NCI-H2196 (cell line): ENCODE results near the gene AKT3.

Source experiments
- DNase-seq: peaks from one replicate; lab custom pipeline; 2025; ENCODE audit not compliant: unreplicated experiment; lab: John Stamatoyannopoulos, UW

Gene AKT3

DNA sequence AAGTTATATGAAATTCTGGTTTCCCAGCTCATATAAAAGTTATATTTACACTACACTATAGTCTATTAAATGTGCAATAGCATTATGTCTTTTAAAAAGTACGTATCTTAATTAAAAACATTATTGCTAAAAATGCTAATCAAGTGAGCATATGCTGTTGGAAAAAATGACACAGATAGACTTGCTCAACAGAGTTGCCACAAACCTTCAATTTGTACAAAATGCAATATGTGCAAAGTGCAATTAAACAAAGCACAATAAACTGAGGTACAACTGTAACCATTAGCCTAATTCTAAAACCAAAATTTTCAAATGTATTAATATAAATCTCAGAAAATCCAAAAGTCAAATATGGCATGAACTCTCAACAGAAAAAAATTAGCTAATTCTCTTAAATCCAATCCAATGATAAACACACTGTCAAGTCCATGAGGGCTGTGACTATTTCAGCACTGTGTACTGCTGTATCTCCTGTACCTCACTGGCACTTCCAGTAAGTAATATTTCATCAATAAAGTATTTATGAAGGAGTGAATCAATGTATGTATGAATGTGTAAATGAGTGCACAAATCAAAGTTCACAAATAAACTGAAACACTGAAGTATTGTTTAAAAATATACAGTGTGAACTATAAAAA is 116.3 kb downstream of the AKT3 start:
- no peak for DNase-seq

DNA sequence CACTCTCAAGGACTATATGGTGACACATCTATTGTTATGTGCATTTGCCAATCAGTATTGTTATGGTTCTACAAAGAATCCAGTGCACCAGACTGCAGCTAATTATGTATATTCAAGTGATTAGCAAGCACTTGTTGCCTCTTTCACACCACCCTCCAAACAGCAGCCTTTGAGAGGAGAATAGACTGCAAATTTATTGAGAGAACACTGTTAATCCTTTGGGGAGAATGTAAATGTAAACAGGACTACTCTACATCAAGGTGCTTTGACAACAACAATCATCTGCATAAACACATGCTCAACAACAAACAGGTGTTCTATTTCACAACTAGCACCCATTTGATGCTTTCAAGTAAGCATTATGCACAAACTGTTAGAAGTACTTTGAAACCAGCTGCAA is 117.4 kb downstream of the AKT3 start:
- no peak for DNase-seq

- DNase-seq = no peak
Observed at GRCh38 chr1:243731974-243732625, 117.9 kb downstream of the AKT3 start.

GRCh38 chr1:243731301-243731891 is 118.6 kb downstream of the AKT3 start:
- peak; percentile 8 for DNase-seq

DNA sequence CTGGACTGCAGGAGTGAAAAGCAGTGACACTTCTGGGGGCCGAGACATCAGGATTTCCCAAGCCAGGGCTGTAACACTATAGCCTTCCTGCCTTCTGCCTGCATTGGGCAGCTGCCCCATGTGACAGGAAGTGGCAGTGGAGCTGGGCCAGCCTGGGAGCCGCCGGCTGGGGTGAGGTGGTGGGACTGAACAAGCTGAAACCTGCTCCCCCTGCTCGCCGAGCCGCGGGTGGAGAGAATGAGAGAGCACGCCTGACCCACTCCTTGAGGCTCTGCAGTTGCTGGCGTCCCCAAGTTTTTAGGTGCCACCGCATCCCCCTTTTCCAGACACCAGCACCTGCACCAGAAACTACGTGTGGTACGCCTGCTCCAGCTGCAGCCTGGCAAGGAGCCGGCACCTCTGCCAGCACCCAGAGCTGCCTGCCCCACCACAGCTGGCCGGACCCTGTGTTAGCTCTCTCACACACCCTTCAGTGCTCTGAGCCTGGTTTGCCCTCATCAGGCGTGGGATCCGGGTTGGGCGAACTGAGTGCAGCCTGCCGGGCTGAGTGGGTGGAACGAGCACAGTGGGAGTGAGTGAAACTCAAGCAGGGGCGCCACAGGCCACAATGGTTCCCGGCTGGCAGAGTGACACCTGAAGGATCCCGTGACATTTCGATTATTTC is 119.4 kb downstream of the AKT3 start:
- DNase-seq = no peak

DNA sequence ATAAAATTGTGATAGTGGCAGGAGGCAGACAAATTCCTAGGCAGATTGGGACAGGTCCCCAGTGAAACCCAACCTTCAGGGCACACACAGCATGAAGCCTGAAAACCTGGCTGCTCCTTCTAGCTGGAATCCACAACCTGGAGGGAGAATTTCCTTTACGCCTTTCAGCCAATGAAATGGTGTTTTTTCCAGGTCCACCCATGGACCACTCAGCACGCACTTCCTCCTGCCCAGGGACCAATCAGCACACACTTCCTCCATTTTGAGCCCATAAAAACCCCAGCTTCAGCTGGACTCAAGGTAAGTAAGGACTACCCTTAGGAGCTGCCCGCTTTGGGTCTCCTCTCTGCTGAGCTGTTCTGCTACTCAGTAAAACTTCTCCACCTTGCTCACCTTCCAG is 120.1 kb downstream of the AKT3 start:
- DNase-seq = no peak

- DNase-seq = no peak
Observed at GRCh38 chr1:243727503-243728203, 122.4 kb downstream of the AKT3 start.

DNA sequence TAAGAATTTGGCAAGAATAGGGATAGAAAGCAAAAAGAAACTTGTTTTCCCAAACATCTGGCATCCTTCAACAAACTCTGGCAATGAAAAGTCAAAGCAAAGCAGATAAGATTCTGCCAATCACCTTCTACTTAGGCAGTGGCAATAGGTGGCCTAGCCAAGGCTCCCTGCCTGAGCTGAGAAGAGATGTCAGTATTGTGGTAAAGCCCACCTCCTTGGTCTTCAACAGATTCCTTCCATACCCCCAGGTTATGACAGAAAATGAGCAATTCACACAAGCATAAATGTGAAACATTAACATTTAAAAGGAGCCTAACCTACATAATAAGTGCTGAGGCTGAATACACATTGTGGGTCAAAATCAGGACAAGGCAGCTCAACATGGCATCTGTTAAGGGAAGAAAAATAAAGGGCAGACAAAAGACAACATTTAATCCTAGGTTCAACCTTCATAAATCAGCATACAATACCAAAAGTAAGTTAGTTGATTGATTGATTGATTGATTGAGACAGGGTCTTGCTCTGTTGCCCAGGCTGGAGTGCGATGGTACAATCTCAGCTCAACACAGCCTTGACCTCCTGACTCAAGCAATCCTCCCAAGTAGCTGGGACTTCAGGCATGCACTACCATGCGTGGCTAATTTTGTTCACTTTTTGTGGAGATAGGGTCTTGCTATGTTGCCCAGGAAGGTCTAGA is 123.1 kb downstream of the AKT3 start:
- no peak for DNase-seq

- no peak for DNase-seq
Observed at GRCh38 chr1:243725846-243726245, 124.2 kb downstream of the AKT3 start.

GRCh38 chr1:243725075-243725474 is 125.0 kb downstream of the AKT3 start:
- DNase-seq = no peak

DNA sequence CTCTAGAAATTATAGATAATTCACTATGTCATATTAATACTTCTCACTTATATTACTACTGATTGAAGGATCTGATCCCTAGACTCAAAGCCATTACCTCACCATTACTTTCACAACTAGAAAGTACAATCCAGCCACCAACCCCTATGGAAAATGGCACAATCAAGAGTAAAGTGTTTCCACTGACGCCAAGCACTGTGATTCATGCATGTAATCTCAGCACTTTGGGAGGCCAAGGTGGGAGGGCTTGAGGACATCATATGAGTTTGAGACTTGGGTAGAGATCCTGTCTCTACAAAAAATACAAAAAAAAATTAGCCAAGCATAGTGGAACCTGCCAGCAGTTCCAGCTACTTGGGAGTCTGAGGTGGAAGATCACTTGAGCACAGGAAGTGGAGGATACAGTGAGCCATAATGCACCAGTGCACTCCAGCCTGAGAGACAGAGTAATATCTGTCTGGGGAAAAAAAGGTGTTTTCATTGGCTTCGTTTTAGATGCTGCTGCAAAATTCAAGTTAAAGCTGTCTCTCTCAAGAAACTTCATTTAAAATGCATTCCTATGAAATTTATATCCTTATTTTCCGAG is 126.5 kb downstream of the AKT3 start:
- DNase-seq = no peak

GRCh38 chr1:243723050-243723449 is 127.0 kb downstream of the AKT3 start:
- no peak for DNase-seq

DNA sequence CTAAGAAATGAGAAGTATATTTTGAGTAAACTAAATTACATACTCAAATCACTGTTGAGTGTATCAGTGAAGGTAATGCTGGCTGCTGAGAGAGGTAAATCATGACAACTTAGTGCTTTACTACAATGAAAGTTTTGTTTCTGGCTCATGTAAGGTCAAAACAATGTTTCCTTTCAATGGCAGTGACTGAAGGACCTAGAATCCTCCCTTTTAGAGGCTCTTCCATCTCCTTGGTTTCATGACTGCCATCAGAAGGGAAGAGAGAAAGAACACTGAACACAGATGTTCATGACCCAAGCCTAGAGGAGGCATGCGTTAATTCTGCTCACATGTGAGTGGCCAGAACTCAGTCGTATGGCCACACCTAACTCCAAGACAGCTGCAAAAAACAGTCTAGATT is 130.6 kb downstream of the AKT3 start:
- no peak for DNase-seq

- no peak for DNase-seq
Observed at GRCh38 chr1:243718893-243719292, 131.2 kb downstream of the AKT3 start.

DNA sequence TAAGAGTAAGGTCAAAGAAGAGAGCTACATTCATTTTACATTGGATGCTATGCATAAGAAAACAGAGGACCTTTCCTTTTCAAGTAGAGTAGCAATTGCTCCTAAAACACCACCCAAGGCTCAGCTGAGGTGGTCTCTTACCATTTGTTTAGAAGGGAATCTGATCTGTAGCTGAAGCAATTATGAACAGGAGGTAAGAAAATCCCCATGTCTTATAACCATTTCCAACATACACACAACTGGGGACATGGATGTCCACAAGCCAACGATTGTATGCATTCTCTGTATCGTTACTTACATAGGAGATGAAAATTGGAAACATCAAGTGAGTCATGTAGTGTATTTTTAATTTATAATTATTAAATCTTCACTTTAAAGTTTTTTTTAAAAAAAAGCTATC is 132.0 kb downstream of the AKT3 start:
- no peak for DNase-seq

DNA sequence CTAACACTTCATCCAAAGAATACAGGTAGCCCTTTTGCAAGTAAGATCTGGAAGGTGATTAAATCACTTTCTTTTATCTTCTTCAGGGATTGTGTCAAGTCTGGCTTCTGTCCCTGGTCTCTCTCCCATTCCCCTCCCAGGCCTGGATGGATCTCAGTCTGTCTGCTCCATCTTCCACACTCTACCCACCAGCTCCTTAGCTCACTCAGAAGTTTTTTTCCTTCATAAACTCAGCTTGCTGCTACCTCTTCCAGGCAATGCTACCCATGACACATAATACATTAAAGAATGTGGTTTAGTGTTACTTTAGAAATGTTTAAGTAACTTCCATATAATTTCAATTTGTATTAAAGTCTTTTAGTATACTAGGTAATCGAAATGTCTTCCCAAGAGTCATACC is 133.1 kb downstream of the AKT3 start:
- DNase-seq = no peak

- DNase-seq = no peak
Observed at GRCh38 chr1:243715285-243715684, 134.8 kb downstream of the AKT3 start.

DNA sequence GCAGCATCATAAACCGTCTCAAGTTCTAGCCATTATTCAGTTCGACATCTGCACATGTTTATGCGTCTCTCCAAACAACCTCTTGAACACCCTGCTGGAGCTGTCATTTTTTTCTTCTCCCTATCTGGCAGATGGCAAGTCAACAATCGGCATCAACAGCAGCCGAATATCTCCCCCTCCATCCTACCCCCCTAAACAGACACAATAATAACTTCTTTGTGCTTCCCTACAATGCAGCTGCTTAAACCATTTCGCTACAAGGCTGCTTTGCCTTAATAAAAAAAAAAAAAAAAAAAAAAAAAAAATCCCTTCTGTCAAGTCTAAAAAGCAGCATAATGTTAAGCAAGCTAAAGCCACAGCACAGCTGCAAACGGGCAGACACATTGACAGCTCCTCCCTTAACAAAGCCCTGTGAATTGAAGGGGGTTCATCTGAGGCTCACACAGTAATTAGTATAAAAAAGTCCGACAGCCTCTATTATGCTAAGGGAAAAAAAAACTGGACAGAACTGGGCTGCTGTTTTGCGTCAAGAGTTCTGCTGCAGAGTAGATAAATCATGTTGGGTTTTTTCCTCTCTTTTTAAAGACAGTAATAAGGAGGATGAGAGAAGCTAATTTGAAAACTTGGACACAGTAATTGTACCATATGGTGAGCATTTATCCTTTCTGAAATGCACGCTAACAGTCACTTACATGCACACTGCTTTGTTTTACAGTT is 136.4 kb downstream of the AKT3 start:
- DNase-seq = no peak

- DNase-seq = no peak
Observed at GRCh38 chr1:243712941-243713340, 137.1 kb downstream of the AKT3 start.

DNA sequence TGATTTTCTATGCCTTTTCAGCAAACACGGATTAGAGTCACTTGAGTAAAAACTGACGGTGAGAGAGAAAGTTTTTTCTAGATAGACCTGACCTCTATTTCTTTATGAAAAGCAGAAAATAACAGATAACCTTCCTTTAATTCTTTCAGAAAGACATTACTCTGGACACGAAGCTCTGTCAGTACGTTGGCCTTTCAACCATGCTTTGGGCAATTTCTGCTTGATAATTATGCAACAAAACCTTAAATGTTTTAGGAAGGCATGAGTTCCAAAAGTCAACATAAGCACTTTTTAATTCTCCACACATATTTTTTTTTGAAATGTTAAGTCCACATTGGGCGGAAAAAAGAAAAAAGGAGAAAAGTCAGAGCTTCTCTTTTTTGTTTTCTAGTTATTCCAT is 137.8 kb downstream of the AKT3 start:
- no peak for DNase-seq
